KMS-11 (cell line): ENCODE results near the gene USH2A.

Experiments used
- H2AFZ ChIP-seq: fragments of 200-600 bp; sonication (generic); 2 replicates; pipeline ENCODE4 v1.6.1; 2016; ENCODE audit warnings: antibody characterized with exemption, mixed run types, low read depth
- H3K27ac ChIP-seq: fragments of 200-600 bp; sonication (generic); 2 replicates; pipeline ENCODE4 v1.6.1; 2016; ENCODE audit warnings: mild to moderate bottlenecking, mixed run types
- H3K27me3 ChIP-seq: fragments of 200-600 bp; sonication (generic); 2 replicates; pipeline ENCODE4 v1.6.1; 2017; ENCODE audit warnings: mild to moderate bottlenecking, low read depth, mixed run types, moderate library complexity; ENCODE audit not compliant: insufficient read depth
- H3K36me3 ChIP-seq: fragments of 200-600 bp; sonication (generic); 2 replicates; pipeline ENCODE4 v1.6.1; 2017; ENCODE audit warnings: mild to moderate bottlenecking, mixed run types; ENCODE audit not compliant: insufficient read depth
- H3K4me1 ChIP-seq: fragments of 200-600 bp; sonication (generic); 2 replicates; pipeline ENCODE4 v1.6.1; 2016; ENCODE audit warnings: mild to moderate bottlenecking, low read depth, mixed run types; ENCODE audit not compliant: poor library complexity, severe bottlenecking
- H3K4me2 ChIP-seq: fragments of 200-600 bp; sonication (generic); 2 replicates; pipeline ENCODE4 v1.7.0; 2016; ENCODE audit warnings: mild to moderate bottlenecking, mixed run types
- H3K4me3 ChIP-seq: fragments of 200-600 bp; sonication (generic); IDR thresholded peaks from 2 replicates; pipeline ENCODE4 v1.6.1; 2017; ENCODE audit warnings: low read depth, low read length, mixed read lengths; ENCODE audit not compliant: insufficient read depth
- H3K79me2 ChIP-seq: fragments of 200-600 bp; sonication (generic); 2 replicates; pipeline ENCODE4 v1.6.1; 2016; ENCODE audit warnings: low read depth, mixed run types; ENCODE audit not compliant: insufficient read depth
- H3K9ac ChIP-seq: fragments of 200-600 bp; sonication (generic); 2 replicates; pipeline ENCODE4 v1.6.1; 2016; ENCODE audit warnings: mild to moderate bottlenecking, mixed run types
- H4K20me1 ChIP-seq: fragments of 200-600 bp; sonication (generic); 2 replicates; pipeline ENCODE4 v1.6.1; 2016; ENCODE audit warnings: mild to moderate bottlenecking, mixed run types; ENCODE audit not compliant: insufficient read depth
- CTCF ChIP-seq: fragments of 200-600 bp; sonication (generic); conservative IDR thresholded peaks from 2 replicates; pipeline ENCODE4 v1.6.1; 2017; ENCODE audit warnings: low read depth, mild to moderate bottlenecking, antibody characterized with exemption, low read length, moderate library complexity, mixed read lengths

USH2A gene

GRCh38 chr1:215650446-215651149 lies 772.6 kb downstream of the USH2A start:
- Histone ChIP-seq H4K20me1 (no peaks in the 10 kb centered on the region), H3K27me3 (no peaks in the 10 kb centered on the region), H3K4me2 (no peak overlapping the region), H3K4me1 (no peaks in the 10 kb centered on the region), H3K36me3 (no peaks in the 10 kb centered on the region), H3K9ac (no peak overlapping the region), H3K79me2 (no peaks in the 10 kb centered on the region), H2AFZ (no peak overlapping the region), H3K4me3 (no peak overlapping the region), H3K27ac (no peak overlapping the region)
- no peak for TF ChIP-seq CTCF

DNA sequence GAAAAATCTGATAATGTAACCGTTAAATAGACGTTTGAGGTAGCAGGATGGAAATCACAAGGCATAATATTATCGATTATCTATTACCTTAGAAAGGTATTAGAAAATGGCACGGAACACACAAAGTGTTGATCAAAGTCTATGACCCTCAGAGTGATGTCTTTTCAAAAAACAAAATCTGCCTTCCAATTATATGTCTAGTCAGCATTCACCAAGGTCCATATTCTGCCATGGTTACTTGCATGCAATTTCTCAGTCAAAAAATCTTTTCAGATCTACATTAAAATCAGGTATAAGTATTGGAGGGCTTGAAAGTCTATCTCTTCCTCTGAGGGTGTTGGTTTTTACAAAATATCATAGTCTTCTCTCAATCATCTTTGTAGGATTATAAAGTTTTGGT lies 774.3 kb downstream of the USH2A start:
- no peak overlapping the region for H2AFZ ChIP-seq
- no peak for TF ChIP-seq CTCF

DNA sequence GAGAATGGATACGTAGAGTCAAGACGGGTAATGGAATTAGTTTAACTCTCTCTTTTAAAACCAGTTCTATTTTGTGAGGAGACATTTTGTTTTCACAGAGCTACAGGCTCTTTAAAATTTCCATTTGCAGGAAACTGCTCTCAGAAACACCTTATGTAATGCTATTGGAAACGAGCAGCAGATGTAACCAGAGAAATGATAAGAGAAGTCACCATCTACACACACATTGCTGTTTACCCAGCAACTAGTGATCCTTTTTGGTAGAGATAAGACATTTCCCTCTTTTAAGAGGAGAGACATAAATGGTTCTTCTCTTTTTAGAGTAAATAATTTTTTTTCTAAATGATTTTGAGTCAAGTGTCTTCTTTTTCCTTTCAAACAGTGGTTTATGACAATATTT lies 775.5 kb downstream of the USH2A start:
- H3K4me2 ChIP-seq = no peak overlapping the region
- TF ChIP-seq CTCF = no peak
- no peak overlapping the region for H3K4me3 ChIP-seq
- no peaks in the 10 kb centered on the region for H3K36me3 ChIP-seq
- H3K27ac ChIP-seq = no peak overlapping the region
- no peaks in the 10 kb centered on the region for H3K79me2 ChIP-seq
- H3K9ac ChIP-seq = no peak overlapping the region
- no peak overlapping the region for H2AFZ ChIP-seq
- no peaks in the 10 kb centered on the region for H3K27me3 ChIP-seq
- no peaks in the 10 kb centered on the region for H4K20me1 ChIP-seq
- no peaks in the 10 kb centered on the region for H3K4me1 ChIP-seq

More for the DNA sequence above, 774.3 kb downstream of the USH2A start:
- Histone ChIP-seq H4K20me1 (no peaks in the 10 kb centered on the region), H3K27me3 (no peaks in the 10 kb centered on the region), H3K4me1 (no peaks in the 10 kb centered on the region), H3K9ac (no peak overlapping the region), H3K4me3 (no peak overlapping the region), H3K79me2 (no peaks in the 10 kb centered on the region), H3K27ac (no peak overlapping the region), H3K4me2 (no peak overlapping the region), H3K36me3 (no peaks in the 10 kb centered on the region)

DNA sequence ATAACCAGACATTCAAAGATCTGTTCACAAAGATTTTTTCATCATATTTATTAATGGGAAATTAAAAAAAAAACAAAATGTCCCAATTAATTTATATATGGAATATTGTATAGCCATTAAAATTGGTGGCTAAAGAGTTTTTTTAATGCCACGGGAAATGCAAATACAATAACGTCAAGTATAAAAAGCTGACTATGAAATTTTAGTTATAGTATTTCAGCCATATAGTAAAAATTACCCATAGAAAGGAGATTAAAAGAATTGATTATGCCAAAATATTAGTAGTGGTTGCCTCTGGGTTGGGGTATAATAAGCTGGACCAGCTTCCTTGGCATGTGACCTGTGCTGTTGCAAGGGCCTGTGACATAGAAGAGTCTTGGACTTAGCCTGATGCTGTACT lies 777.4 kb downstream of the USH2A start:
- no peak overlapping the region for H2AFZ ChIP-seq
- no peak overlapping the region for H3K4me3 ChIP-seq
- H3K9ac ChIP-seq = no peak overlapping the region
- H3K4me1 ChIP-seq = no peaks in the 10 kb centered on the region
- no peak overlapping the region for H3K27ac ChIP-seq
- H3K79me2 ChIP-seq = no peaks in the 10 kb centered on the region
- H3K36me3 ChIP-seq = no peaks in the 10 kb centered on the region
- H3K4me2 ChIP-seq = no peak overlapping the region
- no peaks in the 10 kb centered on the region for H4K20me1 ChIP-seq
- TF ChIP-seq CTCF = no peak
- no peaks in the 10 kb centered on the region for H3K27me3 ChIP-seq
